ENCODE data around the gene ZNF574.

ZNF574 gene

DNA sequence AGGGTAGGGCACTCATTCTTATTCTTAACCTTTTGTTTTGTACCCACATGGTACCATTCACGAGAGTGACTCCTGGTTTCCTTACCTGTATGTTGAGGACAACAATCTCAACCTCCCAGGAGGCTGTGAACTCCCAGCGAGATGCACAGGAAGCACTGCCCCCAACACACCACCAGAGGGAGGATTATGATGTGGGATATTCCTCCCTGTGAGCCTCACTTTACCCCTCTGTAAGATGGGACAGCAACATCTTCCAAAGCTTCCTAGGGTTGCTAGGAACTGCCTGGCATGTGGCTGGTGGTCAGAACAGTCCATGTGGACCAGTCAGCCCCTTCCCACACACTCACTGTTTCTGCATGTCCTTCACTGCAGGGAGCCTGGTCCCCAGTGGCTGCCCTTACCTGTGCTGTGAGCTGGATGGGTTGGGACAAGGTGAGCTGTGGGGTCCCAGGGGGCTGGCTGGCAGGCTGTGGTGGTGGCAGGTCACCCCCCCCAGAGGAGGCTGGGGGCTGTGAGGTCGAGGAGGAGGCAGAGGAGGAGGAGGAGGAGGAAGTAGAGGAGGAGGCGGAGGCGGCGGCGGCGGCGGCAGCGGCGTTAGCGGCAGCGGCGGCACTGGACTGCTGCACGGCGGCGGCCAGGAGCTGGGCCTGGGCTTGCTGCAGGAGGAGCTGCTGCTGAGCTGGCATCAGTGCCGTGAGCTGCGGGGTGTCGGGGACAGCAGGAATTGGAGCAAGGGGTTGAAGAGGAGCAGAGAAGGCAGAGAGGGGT is 40.5 kb downstream of the ZNF574 start:
- TF ChIP-seq TAF1 (IDR thresholded peaks at IDR 0.05; ENCODE audit: low read depth, low read length) (no peak), POLR2AphosphoS5 (IDR thresholded peaks at IDR 0.05; ENCODE audit: low read depth, low read length) (no peak), PAX5 (IDR thresholded peaks at IDR 0.05; ENCODE audit: insufficient read depth, low read length, severe bottlenecking) (no peak), POU2F2 (IDR thresholded peaks at IDR 0.05; ENCODE audit: low read depth, low read length) (no peak), POLR2A (IDR thresholded peaks at IDR 0.05; ENCODE audit: low read depth, low read length) (no peak), SPI1 (IDR thresholded peaks at IDR 0.05; ENCODE audit: low read depth, low read length) (no peak)
- DNase-seq (ENCODE audit: insufficient read length, low spot score) (no peak), FAIRE-seq (peak; percentile 48)

DNA sequence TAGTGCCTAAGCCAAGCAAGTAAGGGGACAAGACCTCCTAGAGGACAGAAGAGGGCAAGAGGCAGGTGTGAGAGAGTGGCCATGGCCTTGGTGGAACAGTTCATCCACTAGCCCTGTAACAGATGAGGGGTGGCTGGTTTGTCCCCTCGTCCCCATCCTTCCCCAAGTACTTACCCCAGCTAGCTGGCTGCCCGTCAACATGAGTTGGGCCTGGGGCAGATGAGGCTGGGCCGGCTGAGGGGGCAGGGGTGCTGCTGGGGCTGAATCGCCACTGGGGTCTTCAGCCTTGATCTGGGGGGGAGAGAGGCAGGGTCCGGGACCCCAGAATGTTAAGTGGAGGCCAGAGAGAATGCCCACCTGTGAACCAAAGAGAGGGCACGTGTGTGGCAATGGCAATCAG is 41.1 kb downstream of the ZNF574 start:
- FAIRE-seq (no peak), DNase-seq (ENCODE audit: insufficient read length, low spot score) (no peak)
- TF ChIP-seq TAF1 (IDR thresholded peaks at IDR 0.05; ENCODE audit: low read depth, low read length) (no peak), PAX5 (IDR thresholded peaks at IDR 0.05; ENCODE audit: insufficient read depth, low read length, severe bottlenecking) (no peak), POLR2A (IDR thresholded peaks at IDR 0.05; ENCODE audit: low read depth, low read length) (no peak), POU2F2 (IDR thresholded peaks at IDR 0.05; ENCODE audit: low read depth, low read length) (no peak), SPI1 (IDR thresholded peaks at IDR 0.05; ENCODE audit: low read depth, low read length) (no peak), POLR2AphosphoS5 (IDR thresholded peaks at IDR 0.05; ENCODE audit: low read depth, low read length) (no peak)

DNA sequence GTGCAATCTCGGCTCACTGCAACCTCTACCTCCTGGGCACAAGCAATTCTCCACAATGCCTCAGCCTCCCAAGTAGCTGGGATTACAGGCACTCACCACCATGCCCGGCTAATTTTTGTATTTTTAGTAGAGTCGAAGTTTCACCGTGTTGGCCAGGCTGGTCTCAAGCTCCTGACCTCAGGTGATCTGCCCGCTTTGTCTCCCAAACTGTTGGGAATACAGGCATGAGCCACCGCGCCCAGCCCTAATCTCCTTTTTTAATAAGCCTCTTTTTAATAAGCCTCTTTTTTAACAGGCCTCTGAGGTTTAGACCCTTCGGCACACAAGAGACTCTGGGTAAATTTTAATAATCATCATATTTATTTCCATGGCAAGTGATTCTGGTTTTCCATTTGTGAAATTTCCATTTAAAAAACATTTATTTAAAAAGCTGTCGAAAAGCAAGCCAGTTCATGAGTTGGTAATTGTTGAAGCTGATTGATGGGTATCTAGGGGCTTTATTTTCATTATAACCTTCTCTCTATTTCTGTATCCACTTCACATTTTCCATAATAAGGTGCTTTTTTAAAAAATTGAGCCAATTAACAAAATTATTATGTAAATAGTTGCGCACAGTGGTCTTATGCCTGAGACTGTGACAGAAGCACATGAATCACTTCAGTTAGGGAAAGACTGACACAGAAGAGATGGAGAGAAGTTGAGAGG is 44.5 kb downstream of the ZNF574 start:
- DNase-seq (ENCODE audit: insufficient read length, low spot score) (no peak), FAIRE-seq (no peak)
- TF ChIP-seq POLR2AphosphoS5 (IDR thresholded peaks at IDR 0.05; ENCODE audit: low read depth, low read length) (no peak), POLR2A (IDR thresholded peaks at IDR 0.05; ENCODE audit: low read depth, low read length) (no peak), SPI1 (IDR thresholded peaks at IDR 0.05; ENCODE audit: low read depth, low read length) (no peak), TAF1 (IDR thresholded peaks at IDR 0.05; ENCODE audit: low read depth, low read length) (no peak), POU2F2 (IDR thresholded peaks at IDR 0.05; ENCODE audit: low read depth, low read length) (no peak), PAX5 (IDR thresholded peaks at IDR 0.05; ENCODE audit: insufficient read depth, low read length, severe bottlenecking) (no peak)

DNA sequence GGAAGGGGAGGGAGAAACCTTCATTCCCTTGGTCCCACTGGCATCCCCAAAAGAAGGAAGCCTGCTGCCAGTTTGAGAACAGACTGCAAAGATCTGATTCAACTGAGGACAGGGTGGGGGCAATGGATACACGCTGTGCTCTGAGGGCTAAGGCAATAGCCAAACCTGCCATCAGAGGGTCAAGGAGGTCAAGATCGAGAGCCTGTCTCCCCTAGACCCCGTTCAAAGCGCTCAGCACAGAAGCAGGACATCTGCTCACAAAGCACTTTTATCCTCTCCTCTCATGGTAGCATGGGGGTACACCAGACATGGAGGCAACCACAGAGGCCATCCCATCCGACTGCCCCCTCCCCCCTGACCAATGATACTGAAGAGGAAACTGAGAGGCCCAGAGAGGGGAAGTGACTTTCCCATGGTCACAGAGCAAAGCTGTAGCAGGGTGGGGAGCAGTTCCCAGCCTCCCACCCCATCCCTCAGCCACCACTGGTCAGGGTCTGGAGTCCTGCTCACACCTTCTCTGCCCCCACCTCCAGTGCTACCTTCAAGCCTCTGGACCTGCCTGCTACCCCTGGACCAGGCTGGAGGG is 45.2 kb downstream of the ZNF574 start:
- TF ChIP-seq POLR2AphosphoS5 (IDR thresholded peaks at IDR 0.05; ENCODE audit: low read depth, low read length) (no peak), PAX5 (IDR thresholded peaks at IDR 0.05; ENCODE audit: insufficient read depth, low read length, severe bottlenecking) (no peak), POLR2A (IDR thresholded peaks at IDR 0.05; ENCODE audit: low read depth, low read length) (no peak), POU2F2 (IDR thresholded peaks at IDR 0.05; ENCODE audit: low read depth, low read length) (no peak), TAF1 (IDR thresholded peaks at IDR 0.05; ENCODE audit: low read depth, low read length) (no peak), SPI1 (IDR thresholded peaks at IDR 0.05; ENCODE audit: low read depth, low read length) (peak; percentile 67)
- DNase-seq (ENCODE audit: insufficient read length, low spot score) (no peak), FAIRE-seq (no peak)

DNA sequence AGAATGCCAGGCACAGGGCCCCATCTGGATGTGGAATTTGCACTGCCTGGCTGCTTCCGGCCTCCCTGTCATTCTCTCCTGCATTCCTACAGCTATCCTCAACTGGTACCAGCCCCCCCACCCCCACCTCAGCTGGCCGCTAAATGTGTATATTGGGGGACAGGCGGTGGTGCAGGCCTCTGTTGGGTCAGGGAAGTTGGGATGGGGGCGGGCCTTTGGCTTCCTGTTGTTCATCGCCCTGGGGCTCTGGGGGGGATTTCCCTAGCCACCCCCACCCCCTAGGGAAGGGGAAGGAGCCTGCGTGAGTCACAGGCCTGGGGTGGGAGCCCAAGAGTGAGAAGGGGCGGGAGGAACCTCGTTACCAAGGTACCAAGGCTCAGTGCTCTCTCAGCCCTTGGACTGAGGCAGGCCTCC is 45.7 kb downstream of the ZNF574 start:
- no peak for DNase-seq (ENCODE audit: insufficient read length, low spot score)
- FAIRE-seq, result no peak
- no peak for TF ChIP-seq POLR2A (IDR thresholded peaks at IDR 0.05; ENCODE audit: low read depth, low read length)
- no peak for TF ChIP-seq SPI1 (IDR thresholded peaks at IDR 0.05; ENCODE audit: low read depth, low read length)
- TF ChIP-seq PAX5 (IDR thresholded peaks at IDR 0.05; ENCODE audit: insufficient read depth, low read length, severe bottlenecking), result no peak
- TF ChIP-seq POU2F2 (IDR thresholded peaks at IDR 0.05; ENCODE audit: low read depth, low read length), result no peak
- no peak for TF ChIP-seq TAF1 (IDR thresholded peaks at IDR 0.05; ENCODE audit: low read depth, low read length)
- no peak for TF ChIP-seq POLR2AphosphoS5 (IDR thresholded peaks at IDR 0.05; ENCODE audit: low read depth, low read length)

DNA sequence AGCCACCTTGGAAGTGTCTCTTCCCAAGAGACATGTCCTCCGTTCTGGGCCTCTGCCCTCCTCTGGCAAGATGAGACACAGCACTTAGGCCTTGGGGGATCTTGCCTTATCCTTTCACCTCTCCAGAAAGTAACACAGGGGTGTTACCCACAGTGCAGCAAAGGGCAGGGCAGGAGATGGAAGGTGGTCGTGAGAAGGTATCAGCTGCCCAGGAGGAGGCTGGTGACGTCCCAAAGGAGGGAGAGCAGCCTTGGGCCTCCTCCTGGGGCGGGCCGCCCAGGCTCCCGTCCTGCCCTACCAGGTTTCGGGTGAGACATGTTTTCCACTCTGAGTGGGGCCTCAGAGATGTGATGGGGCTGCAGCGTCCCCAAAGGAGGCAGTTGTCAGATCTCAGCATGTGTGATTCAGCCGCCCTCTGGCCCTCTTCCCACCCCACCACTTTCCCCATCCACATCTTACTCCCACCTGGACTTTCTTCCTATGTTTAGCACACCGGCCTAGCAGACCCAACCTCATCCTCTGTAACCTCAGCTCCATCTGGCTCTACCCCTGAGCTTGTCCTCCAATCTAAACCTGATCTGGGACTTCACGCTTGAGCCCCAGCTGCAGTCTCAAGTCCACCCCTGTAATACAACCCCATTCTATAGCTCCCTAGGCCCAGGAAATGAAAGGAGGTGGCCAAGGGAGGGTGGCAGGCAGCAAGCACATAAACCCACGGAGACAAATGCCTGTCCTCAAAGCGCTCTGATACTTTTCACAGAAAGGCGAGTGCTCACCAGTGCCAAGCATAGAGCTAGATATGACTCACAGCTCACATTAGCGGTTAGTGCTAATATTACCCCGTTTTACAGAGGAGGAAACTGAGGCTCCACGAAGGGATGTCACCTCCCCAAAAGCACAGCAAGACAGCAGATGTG is 47.0 kb downstream of the ZNF574 start:
- DNase-seq (ENCODE audit: insufficient read length, low spot score) (no peak), FAIRE-seq (peak; percentile 97)
- TF ChIP-seq TAF1 (IDR thresholded peaks at IDR 0.05; ENCODE audit: low read depth, low read length), result no peak
- TF ChIP-seq SPI1 (IDR thresholded peaks at IDR 0.05; ENCODE audit: low read depth, low read length), result no peak
- no peak for TF ChIP-seq POLR2A (IDR thresholded peaks at IDR 0.05; ENCODE audit: low read depth, low read length)
- no peak; the same call in 1 of the 2 replicates for TF ChIP-seq POLR2AphosphoS5 (IDR thresholded peaks at IDR 0.05; ENCODE audit: low read depth, low read length)
- no peak for TF ChIP-seq PAX5 (IDR thresholded peaks at IDR 0.05; ENCODE audit: insufficient read depth, low read length, severe bottlenecking)
- TF ChIP-seq POU2F2 (IDR thresholded peaks at IDR 0.05; ENCODE audit: low read depth, low read length), result no peak

DNA sequence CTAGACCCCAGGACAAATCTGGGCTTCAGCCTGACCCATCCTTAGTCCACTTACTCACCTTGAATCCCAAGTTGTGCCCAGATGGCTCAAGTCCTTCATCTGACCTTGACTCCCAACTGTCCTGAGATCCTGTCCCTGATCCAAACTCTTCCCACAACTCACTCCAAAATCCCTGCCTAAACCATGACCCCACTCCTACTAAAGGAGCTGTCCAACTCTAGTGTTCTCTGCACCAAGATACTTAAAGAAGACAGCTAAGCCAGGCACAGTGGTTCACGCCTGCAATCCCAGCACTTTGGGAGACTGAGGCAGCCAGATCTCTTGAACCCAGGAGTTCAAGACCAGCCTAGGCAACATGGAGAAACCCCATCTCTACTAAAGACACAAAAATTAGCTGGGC is 47.8 kb downstream of the ZNF574 start:
- DNase-seq (ENCODE audit: insufficient read length, low spot score) (no peak), FAIRE-seq (no peak)
- no peak for TF ChIP-seq POLR2AphosphoS5 (IDR thresholded peaks at IDR 0.05; ENCODE audit: low read depth, low read length)
- TF ChIP-seq PAX5 (IDR thresholded peaks at IDR 0.05; ENCODE audit: insufficient read depth, low read length, severe bottlenecking), result no peak
- no peak for TF ChIP-seq TAF1 (IDR thresholded peaks at IDR 0.05; ENCODE audit: low read depth, low read length)
- TF ChIP-seq POU2F2 (IDR thresholded peaks at IDR 0.05; ENCODE audit: low read depth, low read length), result no peak
- TF ChIP-seq POLR2A (IDR thresholded peaks at IDR 0.05; ENCODE audit: low read depth, low read length), result no peak
- TF ChIP-seq SPI1 (IDR thresholded peaks at IDR 0.05; ENCODE audit: low read depth, low read length), result no peak

DNA sequence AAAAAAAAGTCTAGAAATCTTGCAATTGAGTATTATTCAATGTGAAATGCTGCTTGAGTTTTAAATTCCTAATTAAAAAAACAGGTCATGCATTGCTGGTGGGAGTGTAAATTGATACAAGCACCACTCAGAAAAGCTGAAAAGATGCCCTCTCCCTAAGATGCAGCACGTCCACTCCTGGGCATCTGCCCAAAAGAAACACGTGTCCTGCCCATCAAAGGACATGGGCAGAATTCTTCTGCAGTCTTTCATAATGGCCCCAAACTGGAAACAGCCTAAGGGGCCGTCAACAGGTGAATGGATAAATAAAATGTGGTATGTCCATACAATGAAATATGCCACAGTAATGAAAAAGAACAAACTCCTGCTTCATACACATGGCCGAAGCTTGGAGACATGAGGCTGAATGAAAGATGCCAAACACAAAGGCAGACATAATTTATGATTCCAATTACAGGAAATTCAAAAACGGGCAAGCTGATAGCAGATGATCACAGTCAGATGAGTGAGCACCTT is 48.5 kb downstream of the ZNF574 start:
- no peak for TF ChIP-seq TAF1 (IDR thresholded peaks at IDR 0.05; ENCODE audit: low read depth, low read length)
- no peak for TF ChIP-seq POU2F2 (IDR thresholded peaks at IDR 0.05; ENCODE audit: low read depth, low read length)
- TF ChIP-seq SPI1 (IDR thresholded peaks at IDR 0.05; ENCODE audit: low read depth, low read length), result no peak
- TF ChIP-seq POLR2A (IDR thresholded peaks at IDR 0.05; ENCODE audit: low read depth, low read length), result no peak
- no peak for TF ChIP-seq PAX5 (IDR thresholded peaks at IDR 0.05; ENCODE audit: insufficient read depth, low read length, severe bottlenecking)
- no peak for TF ChIP-seq POLR2AphosphoS5 (IDR thresholded peaks at IDR 0.05; ENCODE audit: low read depth, low read length)
- DNase-seq (ENCODE audit: insufficient read length, low spot score) (no peak), FAIRE-seq (peak; percentile 60)

All from GM12891 (cell line).